HG02571 (cell line): Measurements from ENCODE around the gene UBAC2.
A peak's percentile ranks its signal among the peaks of the same experiment; 100 is the strongest.

Experiments
- ATAC-seq: cut with Tn5 transposase; IDR thresholded peaks from one replicate; pipeline ENCODE4 v1.9.1; 2021; ENCODE audit warnings: mild to moderate bottlenecking, moderate library complexity; ENCODE audit not compliant: unreplicated experiment

UBAC2 gene

DNA sequence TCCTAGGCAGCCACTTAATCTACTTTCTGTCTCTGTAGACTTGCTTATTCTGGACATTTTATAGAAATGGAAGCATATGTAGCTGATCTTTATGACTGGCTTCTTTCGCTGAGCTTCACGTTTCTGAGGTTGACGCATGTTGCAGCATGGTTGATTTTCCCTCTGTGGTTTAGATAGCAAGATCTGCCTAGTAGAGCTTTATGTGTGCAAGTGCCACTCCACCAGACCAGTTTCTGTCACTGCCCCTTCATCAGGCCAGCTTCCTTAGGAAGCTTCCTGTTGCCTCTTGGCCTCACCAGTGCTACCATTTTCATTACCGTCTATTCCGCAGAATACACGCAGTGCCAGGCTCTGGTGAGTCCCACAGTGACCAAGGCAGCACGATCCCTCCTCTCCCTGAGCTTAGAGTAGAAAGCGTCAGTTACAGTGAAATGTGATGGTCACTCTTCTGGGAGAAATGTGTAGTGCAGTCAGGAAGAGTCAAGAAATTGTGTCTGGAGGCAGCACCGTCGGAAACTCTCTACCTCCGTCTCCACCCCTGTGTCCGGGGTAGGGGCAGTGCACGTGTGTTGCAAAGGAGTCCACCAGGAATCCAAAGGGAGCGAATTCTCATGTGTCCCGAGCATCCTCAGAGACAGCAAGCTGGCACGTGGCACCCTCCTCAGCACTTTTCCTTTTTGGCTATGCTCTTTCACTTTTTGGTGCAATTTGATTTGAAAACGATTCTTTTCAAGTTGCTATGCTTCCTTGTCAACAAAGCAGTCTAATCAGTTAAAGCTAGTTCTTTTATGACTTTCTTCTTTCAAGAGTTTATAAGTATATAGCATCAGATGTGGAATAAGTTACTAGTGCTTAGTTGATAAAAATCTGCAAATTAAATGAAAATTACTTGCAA, 151.9 kb downstream of the UBAC2 start:
- ATAC-seq = no peak

DNA sequence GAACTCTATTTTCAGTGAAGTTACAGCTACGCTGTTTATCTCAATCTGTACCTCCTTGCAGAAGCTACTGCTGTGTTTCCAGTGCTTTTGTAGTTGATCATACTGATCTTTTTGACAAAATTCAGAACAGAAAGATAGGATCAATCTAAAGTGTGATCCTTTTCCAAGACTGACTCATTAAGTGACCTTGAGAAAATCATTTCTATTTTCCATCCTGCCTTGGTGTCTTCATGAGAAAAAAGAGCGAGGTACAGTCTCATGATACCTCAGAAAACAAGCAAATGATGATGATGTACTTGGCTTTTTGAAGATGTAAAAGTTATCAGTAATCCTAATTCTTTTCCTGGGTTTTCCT, 152.6 kb downstream of the UBAC2 start:
- no peak for ATAC-seq

DNA sequence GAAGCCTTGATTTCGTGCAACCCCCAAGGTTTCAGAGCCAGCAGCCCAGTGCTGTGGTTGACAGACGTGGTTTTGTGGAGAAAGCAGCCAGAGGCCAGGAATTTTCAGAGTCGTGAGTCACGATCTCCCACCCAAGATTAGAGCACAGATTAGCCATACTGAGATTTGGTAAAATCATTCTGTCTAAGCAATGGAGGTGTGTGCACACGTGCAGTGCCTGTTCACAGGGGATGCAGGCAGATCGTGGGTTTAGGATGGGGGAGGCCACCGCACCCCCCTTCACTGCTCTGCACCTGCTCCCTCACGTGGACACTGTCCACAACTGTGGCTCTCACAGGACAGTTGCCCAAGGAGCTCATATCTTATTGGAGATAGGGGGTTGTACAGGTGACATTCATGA, 153.2 kb downstream of the UBAC2 start:
- ATAC-seq = no peak

DNA sequence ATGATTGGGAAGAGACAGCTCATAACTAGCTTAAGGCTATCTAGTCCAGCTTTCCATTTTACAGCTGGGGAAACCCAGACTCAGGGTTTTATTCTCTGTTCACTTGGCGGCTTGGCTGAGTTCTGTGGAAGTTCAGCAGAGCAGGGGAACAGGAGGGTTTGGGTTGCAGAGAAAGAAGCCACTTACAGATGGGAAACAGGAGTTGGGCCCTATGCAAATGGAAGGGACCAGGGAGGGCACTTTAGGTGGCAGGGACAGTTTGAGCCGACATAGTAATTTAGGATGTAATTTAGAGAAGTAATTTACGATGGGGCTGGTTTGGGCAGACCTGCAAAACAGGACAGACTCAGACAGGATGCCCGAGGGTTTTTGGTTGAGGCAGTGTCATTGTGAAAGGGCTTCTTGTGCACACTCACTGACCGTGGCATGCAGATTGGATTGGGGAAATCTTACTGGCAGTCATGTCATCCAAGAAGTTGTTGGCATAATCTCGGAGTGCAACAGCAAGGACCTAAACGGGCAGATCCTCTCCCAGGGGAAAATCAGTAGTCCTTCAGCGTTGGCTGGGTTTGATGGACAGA, 153.8 kb downstream of the UBAC2 start:
- ATAC-seq = no peak

DNA sequence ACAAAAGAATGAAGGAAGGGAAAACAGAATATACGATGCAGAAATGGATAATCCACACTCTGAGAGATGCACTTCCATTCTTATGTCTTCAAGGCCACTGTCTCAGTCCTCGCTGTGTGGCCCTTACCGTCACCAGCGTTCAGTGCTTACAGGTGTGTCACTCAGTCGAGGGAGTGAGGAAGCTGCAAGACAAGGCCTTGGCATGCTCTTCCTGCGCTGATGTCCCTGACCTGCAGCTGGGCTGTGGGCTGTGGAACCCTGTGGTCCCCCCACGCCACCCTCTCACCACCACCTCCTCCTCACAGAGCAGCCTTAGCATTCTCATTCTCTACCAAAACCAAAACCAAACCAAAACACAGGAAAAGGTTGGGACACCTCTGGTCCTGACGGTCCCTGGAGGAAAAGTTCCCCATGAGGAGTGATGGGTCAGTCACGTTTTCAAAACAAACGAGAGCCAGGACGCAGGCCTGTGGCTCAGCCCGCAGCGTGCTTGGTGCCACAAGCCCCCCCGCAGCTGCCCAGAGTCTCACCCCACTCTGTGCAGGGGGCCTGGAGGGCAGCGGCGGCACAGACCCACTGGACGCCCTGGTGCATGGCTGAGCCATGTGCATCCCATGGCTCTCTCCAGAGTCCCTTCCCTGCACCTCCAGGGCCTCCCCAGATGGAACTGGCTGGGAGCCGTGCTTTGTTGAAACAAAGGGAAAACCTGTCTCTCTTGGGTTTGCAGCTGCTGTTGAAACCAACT, 154.8 kb downstream of the UBAC2 start:
- ATAC-seq = no peak

DNA sequence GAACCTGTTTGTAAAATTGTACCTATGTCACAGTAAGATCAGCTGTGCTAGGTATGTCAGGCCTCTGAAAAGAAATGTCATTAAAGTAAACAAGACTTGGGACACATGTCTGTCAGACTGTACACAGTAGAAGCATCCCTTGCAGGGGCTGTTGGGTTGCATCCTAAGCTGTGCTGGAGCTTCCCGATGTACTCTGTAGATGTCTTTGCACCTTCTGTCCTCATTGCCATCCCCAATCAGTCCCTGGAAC, 155.3 kb downstream of the UBAC2 start:
- no peak for ATAC-seq

DNA sequence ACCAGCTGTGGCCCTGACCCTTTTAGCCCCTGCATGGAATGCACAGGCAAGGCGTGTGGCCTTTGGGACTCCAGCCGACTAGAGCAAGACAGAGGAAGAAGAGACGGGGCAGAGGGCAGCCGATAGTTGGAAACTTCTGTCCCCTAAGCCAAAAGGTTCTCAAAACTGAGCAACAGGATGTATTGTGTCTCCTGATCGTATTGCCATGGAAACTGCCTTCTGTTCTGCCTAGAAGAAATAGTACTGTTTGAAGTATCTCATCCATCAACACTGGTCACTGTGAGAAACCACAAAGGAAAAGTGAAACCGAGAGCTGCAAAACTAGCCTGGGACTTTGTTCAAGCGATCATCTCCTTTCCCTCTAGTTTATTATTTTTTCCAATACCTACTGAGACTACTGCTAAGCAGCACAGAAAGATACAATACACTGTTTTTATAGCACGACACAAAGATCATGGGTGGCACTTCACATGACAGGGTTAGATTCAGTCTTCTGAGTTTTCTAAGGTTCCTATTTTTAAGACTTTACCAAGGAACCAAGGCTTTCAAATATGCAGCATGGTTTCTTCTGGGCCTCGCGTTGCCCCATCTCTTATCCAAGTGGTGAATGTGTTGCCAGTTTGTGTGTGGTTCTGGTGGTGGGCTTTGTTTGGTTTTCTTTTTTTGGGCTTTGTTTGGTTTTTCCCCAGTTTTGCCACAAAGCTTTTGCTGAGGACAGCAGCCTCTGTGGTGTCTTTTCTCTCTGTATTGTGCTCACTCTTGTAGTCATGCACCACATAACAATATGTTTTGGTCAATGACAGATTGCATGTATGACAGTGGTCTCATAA, 155.8 kb downstream of the UBAC2 start:
- ATAC-seq = peak; percentile 38

DNA sequence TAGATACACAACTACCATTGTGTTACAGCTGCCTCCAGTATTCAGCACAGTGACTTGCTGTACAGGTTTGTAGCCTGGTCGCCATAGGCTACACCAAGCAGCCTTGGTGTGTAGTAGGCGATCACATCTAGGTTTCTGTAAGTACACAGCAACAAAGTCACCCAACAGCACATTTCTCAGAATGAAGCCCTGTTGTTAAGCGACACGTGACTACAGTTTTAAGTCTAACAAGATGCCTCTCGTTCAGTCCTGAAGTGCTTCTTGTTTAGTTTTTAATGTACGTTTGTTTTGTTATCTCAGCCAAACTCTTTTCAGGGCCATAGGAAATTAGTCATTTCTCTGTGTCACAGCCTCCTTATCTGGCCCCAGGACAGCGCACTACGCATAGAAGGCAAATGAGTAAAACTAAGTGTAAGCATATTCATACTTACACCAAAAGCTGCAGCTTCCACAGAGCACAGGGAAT, 156.5 kb downstream of the UBAC2 start:
- ATAC-seq = peak; percentile 33

DNA sequence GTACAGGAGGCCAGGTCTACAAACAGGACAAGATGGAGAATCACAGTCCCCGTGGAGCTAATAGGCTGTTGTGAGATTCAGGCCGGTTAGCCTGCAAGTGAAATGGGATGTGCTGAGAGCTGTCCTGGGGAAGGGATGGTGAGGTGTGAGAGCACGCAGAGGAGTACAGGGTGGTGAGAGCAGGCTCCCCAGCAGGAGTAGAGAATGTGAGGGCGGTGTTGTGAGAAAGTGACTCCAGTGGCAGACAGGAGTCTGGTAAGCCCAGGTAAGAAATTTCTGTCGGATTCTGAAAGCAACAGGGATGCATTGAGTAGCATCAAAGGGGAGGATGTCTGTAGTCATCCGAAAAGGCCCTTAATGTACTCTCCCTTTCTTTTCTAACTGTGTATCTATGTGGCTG, 157.3 kb downstream of the UBAC2 start:
- no peak for ATAC-seq

DNA sequence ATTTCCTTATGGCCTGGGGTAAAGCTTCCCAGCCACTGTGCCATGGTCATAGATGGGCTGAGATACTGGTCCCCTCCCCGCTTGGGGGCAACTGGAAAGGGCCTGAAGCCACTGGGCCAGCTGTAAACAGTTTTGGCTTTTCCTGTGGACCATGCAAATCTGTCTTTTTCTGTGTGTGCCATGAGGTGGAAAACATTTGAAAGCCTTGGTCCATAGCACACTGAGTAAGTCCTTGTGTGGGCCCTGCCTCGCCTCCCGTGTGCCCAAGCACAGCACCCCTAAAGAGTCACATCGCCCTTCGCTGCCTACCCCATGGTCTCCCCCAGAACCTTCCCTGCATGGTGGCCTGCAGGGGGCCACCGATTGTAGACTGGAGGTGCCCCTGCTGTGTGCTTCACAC, 158.9 kb downstream of the UBAC2 start:
- ATAC-seq = no peak

DNA sequence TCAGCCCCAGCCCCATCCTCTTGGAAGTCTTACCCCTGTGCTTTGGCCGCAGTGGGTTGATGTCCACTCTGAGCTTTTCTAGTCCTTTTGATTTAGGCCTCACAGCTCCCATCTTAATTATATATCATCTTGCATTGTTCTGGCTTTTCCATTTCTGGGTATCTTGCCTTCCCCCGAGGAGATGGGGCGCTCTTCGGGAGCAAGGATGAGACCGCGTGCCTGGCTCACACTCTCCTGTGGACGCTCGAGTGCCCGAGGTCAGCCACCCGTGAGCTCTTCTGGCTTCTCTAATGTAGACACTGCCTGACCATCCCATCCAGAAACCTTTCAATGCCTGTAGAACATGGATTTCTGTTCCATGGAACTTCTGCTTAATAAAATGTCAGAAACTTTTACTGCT, 160.0 kb downstream of the UBAC2 start:
- ATAC-seq = no peak

DNA sequence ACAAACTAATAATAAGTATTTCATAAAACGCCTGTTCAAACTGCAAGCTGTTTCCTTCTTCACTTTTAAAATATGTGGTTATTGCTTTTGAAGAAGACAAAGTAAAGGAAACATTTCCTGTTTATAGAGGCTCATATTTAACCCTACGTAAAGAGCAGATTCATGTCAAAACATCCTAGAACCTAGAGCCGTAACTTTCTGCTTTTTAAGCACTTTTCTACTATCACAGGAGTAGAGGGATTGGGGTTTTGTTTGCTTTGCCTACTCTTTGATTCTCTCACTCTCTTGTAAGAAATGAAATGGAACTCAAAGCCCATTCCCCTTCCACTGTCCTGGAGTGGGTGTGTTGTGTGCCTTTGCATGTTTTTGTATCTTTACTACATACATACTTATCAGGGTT, 160.5 kb downstream of the UBAC2 start:
- no peak for ATAC-seq

DNA sequence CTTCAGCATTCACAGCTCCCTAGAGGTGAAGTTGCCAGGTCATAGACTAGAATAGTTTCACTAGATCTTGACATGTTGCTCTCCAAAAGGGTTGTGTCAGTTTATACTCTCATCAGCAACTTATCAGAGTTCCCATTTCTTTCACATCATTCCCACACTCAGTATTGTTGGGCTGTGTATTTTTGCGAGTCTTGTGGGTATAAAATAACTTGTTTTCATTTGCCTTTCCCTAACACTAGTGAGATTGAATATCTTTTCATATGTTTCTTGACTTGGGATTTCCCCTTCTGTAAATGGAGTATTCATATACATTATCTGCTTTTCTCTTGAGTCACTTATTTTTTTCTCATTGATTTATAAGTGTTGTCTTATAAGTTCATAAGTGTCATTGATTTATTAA, 161.7 kb downstream of the UBAC2 start:
- ATAC-seq = no peak

DNA sequence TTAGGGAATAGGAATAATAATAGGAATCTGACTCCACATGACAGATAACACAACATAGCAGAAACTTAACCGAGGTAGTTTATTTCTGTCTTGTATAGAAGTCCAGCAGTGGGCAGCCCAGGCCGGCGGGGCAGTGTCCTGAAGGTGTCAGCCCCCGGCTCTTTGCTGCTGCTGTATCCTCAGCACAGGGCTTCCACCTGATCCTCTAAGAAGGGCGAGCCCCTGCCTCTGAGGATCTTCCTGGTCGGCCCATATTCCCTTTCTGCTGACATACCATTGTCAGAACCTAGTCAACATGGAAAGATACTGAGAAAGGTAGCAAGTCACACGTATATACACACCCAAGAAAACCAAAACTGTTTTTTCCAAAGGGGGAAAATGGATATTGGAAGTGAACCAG, 162.7 kb downstream of the UBAC2 start:
- ATAC-seq = no peak

DNA sequence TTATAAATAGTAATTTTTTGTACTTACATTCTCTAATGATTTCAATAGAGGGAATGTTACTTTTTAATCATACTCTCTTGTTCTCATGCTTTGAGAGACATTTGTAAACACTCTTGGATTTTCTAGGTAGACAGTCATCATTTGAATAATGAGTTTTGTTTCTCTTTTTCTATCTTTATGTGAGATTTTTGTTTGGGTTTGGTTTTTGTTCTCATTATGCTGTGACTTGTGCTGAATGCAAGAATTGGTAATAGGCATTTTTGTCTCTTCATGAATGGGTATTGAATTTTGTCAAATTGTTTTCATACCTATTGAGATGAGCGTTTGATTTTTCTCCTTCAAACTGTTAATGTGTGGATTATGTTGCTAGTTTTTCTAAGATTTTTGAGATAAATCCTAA, 163.3 kb downstream of the UBAC2 start:
- ATAC-seq = peak; percentile 43

DNA sequence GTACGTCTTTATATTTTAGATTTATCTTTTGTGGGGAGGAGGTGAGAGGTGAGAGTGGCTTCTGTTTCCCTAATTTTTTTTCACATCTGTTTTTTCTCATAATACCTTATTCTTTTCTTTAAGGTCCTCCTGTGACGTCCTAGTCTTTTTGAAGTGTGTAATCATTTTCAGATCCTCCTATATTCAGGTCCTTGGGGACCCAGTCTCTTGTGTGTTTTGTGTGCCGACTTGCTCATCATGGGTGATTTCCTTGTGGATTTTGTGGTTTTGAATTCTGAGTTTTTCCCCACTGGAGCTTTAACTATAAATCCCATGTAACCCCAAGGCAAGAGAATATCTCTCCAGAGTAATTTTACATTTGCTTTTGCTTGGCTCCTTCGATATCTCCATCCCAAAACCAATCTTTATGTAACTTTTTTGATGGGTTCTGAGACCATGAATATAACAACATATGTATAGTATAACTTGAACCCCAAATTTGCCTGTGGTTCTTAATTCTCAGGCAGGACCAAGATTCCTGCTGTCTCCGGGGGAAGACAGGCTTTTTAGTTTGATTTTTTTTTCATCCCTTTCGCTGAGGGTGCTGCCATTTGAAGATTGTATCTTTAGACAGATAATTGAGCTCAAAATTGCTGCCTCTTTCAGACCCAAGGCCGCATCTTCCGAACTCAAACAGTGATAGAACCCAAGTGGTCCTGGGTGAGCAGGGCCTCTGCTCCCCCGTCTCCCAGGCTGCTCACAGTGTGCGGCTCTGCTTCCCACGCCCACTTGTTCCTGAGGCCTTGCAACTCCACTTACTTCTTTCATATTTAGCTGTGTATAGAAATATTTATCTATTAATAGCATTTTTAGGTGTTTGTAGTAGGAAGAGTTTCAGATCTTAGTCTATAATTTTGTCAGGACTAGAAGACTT, 165.7 kb downstream of the UBAC2 start:
- ATAC-seq = no peak

DNA sequence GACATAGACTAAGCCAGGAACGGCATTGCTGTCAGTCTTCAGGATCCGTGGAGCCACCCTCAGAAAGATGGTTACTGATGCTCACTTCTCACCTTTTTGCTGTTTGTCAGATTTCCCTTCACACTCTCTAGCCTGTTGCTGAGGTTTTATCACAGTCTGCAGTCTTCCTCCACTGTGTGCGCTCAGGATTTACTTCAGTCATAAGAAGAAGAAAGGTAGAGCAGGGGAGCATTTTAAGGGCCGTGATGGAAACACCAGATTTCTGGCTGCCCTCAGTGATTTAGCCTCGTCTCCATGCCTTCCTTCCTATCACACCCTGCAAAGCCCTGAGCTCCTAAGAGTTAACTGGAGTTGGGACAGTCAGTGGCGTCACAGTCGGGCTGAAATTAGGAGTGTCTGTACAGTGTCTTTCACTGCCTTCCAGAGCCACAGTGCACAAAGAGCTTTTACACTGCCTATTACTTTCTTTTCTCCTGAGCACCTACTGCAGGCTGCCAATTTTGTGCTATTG, 166.5 kb downstream of the UBAC2 start:
- no peak for ATAC-seq

DNA sequence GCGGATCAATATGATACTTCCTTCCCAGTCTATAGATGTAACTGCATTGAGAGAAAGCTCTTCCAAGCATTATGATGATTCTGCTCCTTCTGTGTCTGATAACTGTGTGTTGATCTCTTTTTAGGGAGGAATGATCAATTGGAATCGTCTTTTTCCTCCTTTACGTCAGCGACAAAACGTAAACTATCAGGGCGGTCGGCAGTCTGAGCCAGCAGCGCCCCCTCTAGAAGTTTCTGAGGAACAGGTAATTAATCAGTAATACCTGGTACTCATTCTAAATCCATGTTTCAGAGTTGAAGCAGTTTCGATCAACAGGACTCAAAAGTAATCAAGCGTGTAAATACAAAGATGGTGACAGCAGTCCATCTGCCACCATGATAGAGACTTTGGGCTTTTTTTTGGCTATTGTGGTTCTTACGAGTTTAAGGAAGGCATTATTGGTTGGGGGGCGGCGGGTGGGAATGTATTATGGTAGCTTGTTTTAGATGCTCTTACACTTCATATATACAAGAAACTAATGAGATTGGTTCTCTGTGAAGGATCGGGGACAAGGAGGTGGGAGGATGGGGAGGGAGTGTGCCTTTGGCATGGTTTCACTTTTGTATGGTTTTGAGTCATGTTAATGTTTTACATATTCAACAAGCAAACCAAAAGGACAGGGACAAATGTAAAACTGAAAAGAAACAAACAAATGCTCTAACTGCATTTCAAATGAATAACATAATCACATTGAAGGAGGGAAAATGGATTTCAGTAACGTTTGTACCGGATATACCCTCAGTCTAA, 167.2 kb downstream of the UBAC2 start:
- ATAC-seq = no peak
